Stimulated activated CD4-positive, alpha-beta T cell treated with anti-CD3 and anti-CD28 coated beads, Interleukin-15, amount 100 ng/mL, for 48 hours (primary cell): ENCODE data around the gene CD83.
"Not testable (repeated sequence)": the region's sequence is repeated elsewhere in the genome, so short reads cannot be mapped to it uniquely, and the experiment has no call there.

Source experiments
- DNase-seq, 2 donors: peaks; one replicate each; pipeline ENCODE4 v3.0.0-alpha.2; 2020; ENCODE audit warnings: low read depth in 2 of 2

Gene CD83

GRCh38 chr6:14117158-14118090, at the start of gene CD83:
Gene CD83 (plus strand): TSS chr6:14117772. CDS start chr6:14117812, 40 bp downstream.
- DNase-seq, result peak; percentile 36 to 57

- no peak for DNase-seq
These were observed 49.4 kb upstream of the CD83 start for GRCh38 chr6:14068133-14068532.

GRCh38 chr6:14068623-14069022, 48.9 kb upstream of the CD83 start:
- no peak for DNase-seq

GRCh38 chr6:14070457-14070856, 47.1 kb upstream of the CD83 start:
- no peak for DNase-seq

GRCh38 chr6:14072084-14072483, 45.5 kb upstream of the CD83 start:
- no peak for DNase-seq

- not testable (repeated sequence) for DNase-seq
These were observed 43.8 kb upstream of the CD83 start for GRCh38 chr6:14073561-14074354.

GRCh38 chr6:14074476-14075094, 43.0 kb upstream of the CD83 start:
- no peak for DNase-seq

- no peak for DNase-seq
These were observed 42.5 kb upstream of the CD83 start for GRCh38 chr6:14075095-14075503.

- no peak for DNase-seq
These were observed 40.2 kb upstream of the CD83 start for GRCh38 chr6:14077193-14077867.

GRCh38 chr6:14079433-14079832, 38.1 kb upstream of the CD83 start:
- peak in 1 of 2 donors; percentile 22 for DNase-seq

GRCh38 chr6:14079971-14080370, 37.6 kb upstream of the CD83 start:
- no peak for DNase-seq

- DNase-seq, result no peak
These were observed 36.4 kb upstream of the CD83 start for GRCh38 chr6:14081126-14081525.

GRCh38 chr6:14082771-14083170, 34.8 kb upstream of the CD83 start:
- no peak for DNase-seq

- DNase-seq, result no peak
These were observed 34.3 kb upstream of the CD83 start for GRCh38 chr6:14083262-14083661.

GRCh38 chr6:14083751-14084150, 33.8 kb upstream of the CD83 start:
- DNase-seq, result no peak

GRCh38 chr6:14084388-14084787, 33.2 kb upstream of the CD83 start:
- DNase-seq, result no peak

- no peak for DNase-seq
These were observed 32.3 kb upstream of the CD83 start for GRCh38 chr6:14085176-14085787.

GRCh38 chr6:14086701-14087100, 30.9 kb upstream of the CD83 start:
- no peak for DNase-seq

- DNase-seq, result no peak
These were observed 28.9 kb upstream of the CD83 start for GRCh38 chr6:14088600-14089192.

GRCh38 chr6:14089224-14089623, 28.3 kb upstream of the CD83 start:
- DNase-seq, result no peak
